ENCODE data around the gene LRRK1.

GRCh38 chr15:101043011-101043410, 123.9 kb downstream of the LRRK1 start:
- TF ChIP-seq CTCF (IDR thresholded peaks at IDR 0.05) (no peak), POLR2A (IDR thresholded peaks at IDR 0.05) (no peak), EP300 (IDR thresholded peaks at IDR 0.05) (no peak)
